Gastroesophageal sphincter (tissue), 4 donors: ENCODE results near the gene TEKTIP1. TPM values are rescaled to one million over a fixed set of nuclear protein-coding genes. Genes with fewer than 3 reads are reported as not detected.

Source experiments
- ATAC-seq: fragments of 150-250 bp; one replicate; pipeline ENCODE4 v1.9.1; 2016; ENCODE audit warnings: mild to moderate bottlenecking, moderate library complexity
- H3K27ac ChIP-seq, 4 donors: fragments of 200-600 bp; sonication (generic) in 3 of 4; 1 replicate in 3 of 4; 2 replicates in 1 of 4; pipeline ENCODE4 v1.5.1; 2016 to 2019
- H3K27me3 ChIP-seq: fragments of 200-600 bp; sonication (generic); one replicate; pipeline ENCODE4 v1.5.1; 2019
- H3K36me3 ChIP-seq, 2 donors: fragments of 200-600 bp; sonication (generic); one replicate each; pipeline ENCODE4 v1.5.1; 2019; ENCODE audit warnings: control low read depth in 1 of 2
- H3K4me1 ChIP-seq, 3 donors: fragments of 200-600 bp; sonication (generic); 1 replicate in 2 of 3; 2 replicates in 1 of 3; pipeline ENCODE4 v1.5.1; 2016 to 2019; ENCODE audit warnings: control low read depth in 2 of 3
- H3K4me3 ChIP-seq, 2 donors: fragments of 200-600 bp; sonication (generic); one replicate each; pipeline ENCODE4 v1.5.1; 2019; ENCODE audit warnings: mild to moderate bottlenecking in 1 of 2, moderate library complexity in 1 of 2
- H3K9me3 ChIP-seq, 3 donors: fragments of 200-600 bp; sonication (generic); one replicate each; pipeline ENCODE4 v1.5.1; 2017 to 2019; ENCODE audit warnings: control low read depth in 2 of 3
- CTCF ChIP-seq, 4 experiments: fragments of 200-600 bp in 2 of 4; fragments of 450-650 bp in 2 of 4; sonication (generic) in 1 of 4; IDR thresholded peaks; one replicate each; pipeline ENCODE4 v1.5.1; 2017 to 2019; ENCODE audit warnings: antibody characterized with exemption in 4 of 4, mild to moderate bottlenecking in 2 of 4, moderate library complexity in 2 of 4
- EP300 ChIP-seq: sonication (generic); formaldehyde crosslinking; IDR thresholded peaks from one replicate; pipeline ENCODE4 v1.6.1; 2017; ENCODE audit warnings: antibody characterized with exemption, mild to moderate bottlenecking
- POLR2A ChIP-seq, 2 donors: fragments of 450-650 bp; IDR thresholded peaks; one replicate each; pipeline ENCODE4 v1.6.1; 2017; ENCODE audit warnings: antibody characterized with exemption in 2 of 2, mild to moderate bottlenecking in 2 of 2, moderate library complexity in 1 of 2
- POLR2AphosphoS5 ChIP-seq: sonication (generic); formaldehyde crosslinking; IDR thresholded peaks from one replicate; pipeline ENCODE4 v1.6.1; 2017; ENCODE audit warnings: antibody characterized with exemption
- whole genome bisulfite sequencing, 2 donors: methylation state at CpG; one replicate each; pipeline ENCODE4 v1.1.5; 2018; ENCODE audit warnings: low coverage in 1 of 2; 5-methylcytosine and 5-hydroxymethylcytosine counted together
- total RNA-seq, 4 donors: library from RNA; depleted of rRNA; stranded (reverse); fragments of >200 nt; gene quantifications; one replicate each; pipeline ENCODE4 v1.1.0, GENCODE V29; 2016

TEKTIP1 gene
- total RNA-seq, 4 donors from 2014 or later: not detected

- WGBS, 2 donors: 68 to 72% methylated on average over 7 of the region's 7 CpGs
- H3K36me3 ChIP-seq: peaks cover 0 to 7% of the 10 kb centered on the region in 2 donors
- no peak overlapping the region for H3K4me3 ChIP-seq
- H3K27me3 ChIP-seq: no peaks in the 10 kb centered on the region
- H3K9me3 ChIP-seq: no peaks in the 10 kb centered on the region
- ATAC-seq: no peak
- H3K4me1 ChIP-seq: peaks cover 0 to 39% (median 12%) of the 10 kb centered on the region in 3 donors
- TF ChIP-seq POLR2A (IDR thresholded peaks at IDR 0.05) (no peak), POLR2AphosphoS5 (no peak), EP300 (no peak), CTCF (IDR thresholded peaks at IDR 0.05) (no peak)
- no peak overlapping the region for H3K27ac ChIP-seq
These were observed 31.6 kb downstream of the TEKTIP1 start for GRCh38 chr19:3570606-3571011.

GRCh38 chr19:3572132-3572854 lies 33.3 kb downstream of the TEKTIP1 start:
- H3K9me3 ChIP-seq: no peaks in the 10 kb centered on the region
- peak overlapping the region in 3 of 4 donors; percentile 90 to 91 (median 90) for H3K27ac ChIP-seq
- peaks cover 0 to 8% of the 10 kb centered on the region in 2 donors for H3K36me3 ChIP-seq
- no peak for TF ChIP-seq POLR2A (IDR thresholded peaks at IDR 0.05)
- no peak for TF ChIP-seq POLR2AphosphoS5
- no peak for TF ChIP-seq CTCF (IDR thresholded peaks at IDR 0.05)
- TF ChIP-seq EP300: no peak
- no peaks in the 10 kb centered on the region for H3K27me3 ChIP-seq
- peak overlapping the region; percentile 37 to 75 for H3K4me3 ChIP-seq
- peak; percentile 98 for ATAC-seq
- WGBS, 2 donors: no CpG with 5 or more reads among the region's 48 CpGs
- H3K4me1 ChIP-seq: peaks cover 0 to 56% (median 21%) of the 10 kb centered on the region in 3 donors

GRCh38 chr19:3572855-3573161 lies 33.8 kb downstream of the TEKTIP1 start, which contains the start of gene HMG20B:
Gene HMG20B (plus strand): TSS chr19:3572944. CDS start chr19:3573310, 366 bp downstream.
- H3K27ac ChIP-seq: peak within 1 kb of the TSS; percentile 48 to 91 (median 90)
- H3K4me1 ChIP-seq: peaks cover 0 to 58% (median 21%) of the 10 kb centered on the region in 3 donors
- H3K4me3 ChIP-seq: peak within 1 kb of the TSS; percentile 66 to 75
- no peaks in the 10 kb centered on the region for H3K9me3 ChIP-seq
- WGBS, 2 donors: no CpG with 5 or more reads among the region's 30 CpGs
- peak; percentile 22 to 46 for TF ChIP-seq POLR2A (IDR thresholded peaks at IDR 0.05)
- TF ChIP-seq CTCF (IDR thresholded peaks at IDR 0.05): no peak
- TF ChIP-seq POLR2AphosphoS5: no peak
- TF ChIP-seq EP300: no peak
- H3K27me3 ChIP-seq: no peaks in the 10 kb centered on the region
- peaks cover 0 to 8% of the 10 kb centered on the region in 2 donors for H3K36me3 ChIP-seq
- ATAC-seq: no peak

- Histone ChIP-seq H3K4me1 (peaks cover 0 to 58% (median 21%) of the 10 kb centered on the region in 3 donors), H3K36me3 (peaks cover 0 to 12% of the 10 kb centered on the region in 2 donors), H3K4me3 (peak overlapping the region; percentile 66 to 75), H3K27ac (peak overlapping the region; percentile 48 to 91 (median 90)), H3K27me3 (no peaks in the 10 kb centered on the region), H3K9me3 (no peaks in the 10 kb centered on the region)
- WGBS, 2 donors: 0% methylated on average over 2 of the region's 60 CpGs
- ATAC-seq: peak; percentile 2
- no peak for TF ChIP-seq POLR2A (IDR thresholded peaks at IDR 0.05)
- no peak for TF ChIP-seq EP300
- TF ChIP-seq CTCF (IDR thresholded peaks at IDR 0.05): no peak
- no peak for TF ChIP-seq POLR2AphosphoS5
These were observed 34.3 kb downstream of the TEKTIP1 start for GRCh38 chr19:3573162-3573857.
